ENCODE results near the gene NEXMIF. TPM values are rescaled to one million over a fixed set of nuclear protein-coding genes. Genes with fewer than 3 reads are reported as not detected.
"Not testable (repeated sequence)": the region's sequence is repeated elsewhere in the genome, so short reads cannot be mapped to it uniquely, and the experiment has no call there.

NEXMIF gene
- 0.22 TPM for total RNA-seq
- long read RNA-seq, result 0 reads

GRCh38 chrX:74925225-74926088 is at the start of gene NEXMIF:
TSS of gene NEXMIF (minus strand) at chrX:74925452.
- peak; percentile 80 for ATAC-seq
- intact Hi-C loops (cut with DNase I), result no loop called here
- DNase-seq (ENCODE audit: missing footprints), result no peak

GRCh38 chrX:74961962-74962361 is 36.7 kb upstream of the NEXMIF start:
- ATAC-seq, result not testable (repeated sequence)

GRCh38 chrX:74949717-74950116 is 24.5 kb upstream of the NEXMIF start:
- intact Hi-C loops (cut with DNase I), result no loop called here
- no peak for DNase-seq (ENCODE audit: missing footprints)

More at GRCh38 chrX:74961962-74962361, 36.7 kb upstream of the NEXMIF start:
- intact Hi-C loops (cut with DNase I); DNase-seq (ENCODE audit: missing footprints): not testable (repeated sequence)

GRCh38 chrX:74940414-74940813 is 15.2 kb upstream of the NEXMIF start:
- ATAC-seq, result no peak
- DNase-seq (ENCODE audit: missing footprints), result no peak
- intact Hi-C loops (cut with DNase I), result no loop called here

More at GRCh38 chrX:74949717-74950116, 24.5 kb upstream of the NEXMIF start:
- ATAC-seq, result no peak

GRCh38 chrX:74931214-74931613 is 6.0 kb upstream of the NEXMIF start:
- intact Hi-C loops (cut with DNase I), result no loop called here
- ATAC-seq, result no peak
- no peak for DNase-seq (ENCODE audit: missing footprints)

- DNase-seq (ENCODE audit: missing footprints), result peak; percentile 61
- intact Hi-C loops (cut with DNase I), result no loop called here
- peak; percentile 78 for ATAC-seq
These were observed 615 bp downstream of the NEXMIF start for GRCh38 chrX:74924449-74925224.

GRCh38 chrX:74923942-74924448 is 1.3 kb downstream of the NEXMIF start:
- intact Hi-C loops (cut with DNase I), result no loop called here
- ATAC-seq, result no peak
- DNase-seq (ENCODE audit: missing footprints), result peak; percentile 62

GRCh38 chrX:74922922-74923543 is 2.2 kb downstream of the NEXMIF start:
- no peak for ATAC-seq
- intact Hi-C loops (cut with DNase I), result no loop called here
- DNase-seq (ENCODE audit: missing footprints), result no peak

GRCh38 chrX:74911494-74911893 is 13.8 kb downstream of the NEXMIF start:
- intact Hi-C loops (cut with DNase I), result no loop called here
- no peak for ATAC-seq

GRCh38 chrX:74906417-74906816 is 18.8 kb downstream of the NEXMIF start:
- DNase-seq (ENCODE audit: missing footprints), result no peak
- intact Hi-C loops (cut with DNase I), result no loop called here
- no peak for ATAC-seq

More at GRCh38 chrX:74911494-74911893, 13.8 kb downstream of the NEXMIF start:
- no peak for DNase-seq (ENCODE audit: missing footprints)

GRCh38 chrX:74902806-74903205 is 22.4 kb downstream of the NEXMIF start:
- DNase-seq (ENCODE audit: missing footprints) (no peak), ATAC-seq (no peak)
- intact Hi-C loops (cut with DNase I), result no loop called here

- DNase-seq (ENCODE audit: missing footprints) (no peak), ATAC-seq (no peak)
These were observed 32.7 kb downstream of the NEXMIF start for GRCh38 chrX:74892561-74892960.

GRCh38 chrX:74890676-74891430 is 34.4 kb downstream of the NEXMIF start:
- no peak for ATAC-seq
- intact Hi-C loops (cut with DNase I), result no loop called here

More at GRCh38 chrX:74892561-74892960, 32.7 kb downstream of the NEXMIF start:
- intact Hi-C loops (cut with DNase I), result no loop called here

GRCh38 chrX:74882383-74882782 is 42.9 kb downstream of the NEXMIF start:
- ATAC-seq; intact Hi-C loops (cut with DNase I): not testable (repeated sequence)

More at GRCh38 chrX:74890676-74891430, 34.4 kb downstream of the NEXMIF start:
- DNase-seq (ENCODE audit: missing footprints), result no peak

GRCh38 chrX:74865725-74866124 is 59.5 kb downstream of the NEXMIF start:
- intact Hi-C loops (cut with DNase I), result no loop called here
- DNase-seq (ENCODE audit: missing footprints) (no peak), ATAC-seq (no peak)

More at GRCh38 chrX:74882383-74882782, 42.9 kb downstream of the NEXMIF start:
- DNase-seq (ENCODE audit: missing footprints), result not testable (repeated sequence)

- ATAC-seq (no peak), DNase-seq (ENCODE audit: missing footprints) (no peak)
- intact Hi-C loops (cut with DNase I), result no loop called here
These were observed 72.0 kb downstream of the NEXMIF start for GRCh38 chrX:74853255-74853654.

GRCh38 chrX:74835566-74835965 is 89.7 kb downstream of the NEXMIF start:
- intact Hi-C loops (cut with DNase I), result no loop called here
- ATAC-seq, result no peak
- no peak for DNase-seq (ENCODE audit: missing footprints)

- DNase-seq (ENCODE audit: missing footprints); intact Hi-C loops (cut with DNase I); ATAC-seq: not testable (repeated sequence)
These were observed 105.5 kb downstream of the NEXMIF start for GRCh38 chrX:74819797-74820196.
